ENCODE results near the gene CAMK2G.
A peak's percentile ranks its signal among the peaks of the same experiment; 100 is the strongest.

Gene CAMK2G

DNA sequence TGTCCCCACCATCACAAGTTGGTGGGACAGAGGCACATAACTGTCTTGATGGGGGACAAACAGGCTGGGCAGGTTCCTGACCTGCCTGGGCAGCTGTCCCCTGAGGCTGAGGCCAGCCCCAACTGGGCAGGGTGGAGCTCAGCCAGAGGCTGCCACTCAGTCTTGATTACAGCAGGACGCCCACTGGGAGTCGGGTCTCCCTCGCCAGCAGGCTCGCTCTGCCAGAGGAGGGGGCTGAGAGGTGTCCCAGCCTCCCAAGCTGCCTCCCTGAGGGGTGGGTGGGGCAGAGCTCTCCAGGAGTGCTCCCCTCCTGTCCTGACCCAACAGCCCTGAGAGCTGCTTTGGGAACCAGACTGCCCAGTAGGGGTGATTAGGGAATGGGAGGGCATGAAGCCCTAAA is 1.8 kb upstream of the CAMK2G start:
- Histone ChIP-seq H3K36me3 (ENCODE audit: control insufficient read depth, low read length) (peaks cover 4% of the 10 kb centered on the region; the same call in 1 of the 2 replicates), H3K27ac (ENCODE audit: low read depth, low read length) (no peak overlapping the region), H3K27me3 (ENCODE audit: control insufficient read depth, low read length) (0 out of 2 replicates have a peak, but pooled peaks cover 5% of the 10 kb centered on the region), H3K4me3 (ENCODE audit: low read length) (no peak overlapping the region), H3K9me2 (replicated peaks; ENCODE audit: control insufficient read depth, low read length) (no peaks in the 10 kb centered on the region), H4K20me1 (ENCODE audit: control insufficient read depth, insufficient read depth, low read depth, low read length) (peaks cover 4% of the 10 kb centered on the region; the same call in 1 of the 2 replicates), H3K9me3 (ENCODE audit: control insufficient read depth, insufficient read depth, low read length) (no peaks in the 10 kb centered on the region), H3K4me1 (ENCODE audit: control insufficient read depth, low read length) (peaks cover 26% of the 10 kb centered on the region), H3F3A (ENCODE audit: control insufficient read depth, insufficient read depth) (no peaks in the 10 kb centered on the region), H3K79me2 (ENCODE audit: control insufficient read depth, low read length) (peaks cover 6% of the 10 kb centered on the region), H3K4me2 (ENCODE audit: low read length) (no peak overlapping the region)
- TF ChIP-seq EZH2phosphoT487 (IDR thresholded peaks at IDR 0.05; ENCODE audit: borderline replicate concordance, low read length), result no peak
- TF ChIP-seq, protein P1, sequence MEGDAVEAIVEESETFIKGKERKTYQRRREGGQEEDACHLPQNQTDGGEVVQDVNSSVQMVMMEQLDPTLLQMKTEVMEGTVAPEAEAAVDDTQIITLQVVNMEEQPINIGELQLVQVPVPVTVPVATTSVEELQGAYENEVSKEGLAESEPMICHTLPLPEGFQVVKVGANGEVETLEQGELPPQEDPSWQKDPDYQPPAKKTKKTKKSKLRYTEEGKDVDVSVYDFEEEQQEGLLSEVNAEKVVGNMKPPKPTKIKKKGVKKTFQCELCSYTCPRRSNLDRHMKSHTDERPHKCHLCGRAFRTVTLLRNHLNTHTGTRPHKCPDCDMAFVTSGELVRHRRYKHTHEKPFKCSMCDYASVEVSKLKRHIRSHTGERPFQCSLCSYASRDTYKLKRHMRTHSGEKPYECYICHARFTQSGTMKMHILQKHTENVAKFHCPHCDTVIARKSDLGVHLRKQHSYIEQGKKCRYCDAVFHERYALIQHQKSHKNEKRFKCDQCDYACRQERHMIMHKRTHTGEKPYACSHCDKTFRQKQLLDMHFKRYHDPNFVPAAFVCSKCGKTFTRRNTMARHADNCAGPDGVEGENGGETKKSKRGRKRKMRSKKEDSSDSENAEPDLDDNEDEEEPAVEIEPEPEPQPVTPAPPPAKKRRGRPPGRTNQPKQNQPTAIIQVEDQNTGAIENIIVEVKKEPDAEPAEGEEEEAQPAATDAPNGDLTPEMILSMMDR (IDR thresholded peaks at IDR 0.05; ENCODE audit: low read depth, low read length, poor library complexity, severe bottlenecking), result no peak

DNA sequence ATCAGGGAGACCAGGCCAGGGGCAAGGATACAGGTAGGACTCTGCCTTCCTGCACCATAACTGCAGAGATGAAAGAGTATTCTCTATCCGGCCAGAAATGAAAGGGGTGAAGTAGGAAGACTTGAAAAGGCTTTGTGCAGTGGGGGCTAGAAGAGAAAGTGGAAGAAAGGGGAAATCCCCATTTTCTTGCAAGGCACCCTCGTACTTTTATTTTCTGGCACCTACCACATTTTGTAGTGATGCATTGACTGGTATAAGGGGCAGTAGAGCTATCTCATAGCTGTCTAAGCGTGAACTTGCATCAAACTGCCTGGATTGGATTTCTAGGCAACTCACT is 752 bp upstream of the CAMK2G start:
- no peaks in the 10 kb centered on the region for H3F3A ChIP-seq (ENCODE audit: control insufficient read depth, insufficient read depth)
- H3K36me3 ChIP-seq (ENCODE audit: control insufficient read depth, low read length), result peaks cover 7% of the 10 kb centered on the region; the same call in 1 of the 2 replicates
- H3K9me3 ChIP-seq (ENCODE audit: control insufficient read depth, insufficient read depth, low read length), result no peaks in the 10 kb centered on the region
- H3K4me3 ChIP-seq (ENCODE audit: low read length), result peak overlapping the region; percentile 68
- H3K4me1 ChIP-seq (ENCODE audit: control insufficient read depth, low read length), result peaks cover 25% of the 10 kb centered on the region
- peaks cover 4% of the 10 kb centered on the region; the same call in 1 of the 2 replicates for H4K20me1 ChIP-seq (ENCODE audit: control insufficient read depth, insufficient read depth, low read depth, low read length)
- 0 out of 2 replicates have a peak, but pooled peaks cover 5% of the 10 kb centered on the region for H3K27me3 ChIP-seq (ENCODE audit: control insufficient read depth, low read length)
- no peak overlapping the region for H3K27ac ChIP-seq (ENCODE audit: low read depth, low read length)
- no peak for TF ChIP-seq EZH2phosphoT487 (IDR thresholded peaks at IDR 0.05; ENCODE audit: borderline replicate concordance, low read length)
- peak overlapping the region; percentile 94 for H3K4me2 ChIP-seq (ENCODE audit: low read length)
- H3K9me2 ChIP-seq (replicated peaks; ENCODE audit: control insufficient read depth, low read length), result no peaks in the 10 kb centered on the region
- H3K79me2 ChIP-seq (ENCODE audit: control insufficient read depth, low read length), result peaks cover 6% of the 10 kb centered on the region

DNA sequence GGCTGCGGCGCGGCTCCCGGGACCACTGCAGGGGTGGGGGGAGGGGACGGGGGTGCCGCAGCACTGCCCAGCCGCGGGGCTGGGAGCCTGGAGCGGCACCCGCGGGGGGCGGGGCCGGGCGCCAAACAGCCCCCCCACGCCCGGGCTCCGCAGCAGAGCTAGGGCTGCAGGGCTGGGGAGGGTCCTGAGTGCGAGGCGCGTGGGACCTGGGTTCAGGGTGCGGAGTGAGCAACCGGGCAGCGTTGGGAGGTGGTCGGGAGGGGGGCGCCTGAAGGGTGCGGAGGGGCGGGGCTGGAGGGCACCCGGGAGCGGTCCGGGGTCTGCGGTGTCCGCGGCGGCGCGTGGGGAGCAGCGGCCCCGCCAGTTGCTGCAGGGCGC is 528 bp downstream of the CAMK2G start:
- peak overlapping the region; percentile 63 for H3K4me2 ChIP-seq (ENCODE audit: low read length)
- H3F3A ChIP-seq (ENCODE audit: control insufficient read depth, insufficient read depth), result no peaks in the 10 kb centered on the region; the same call in 1 of the 2 replicates
- H3K9me3 ChIP-seq (ENCODE audit: control insufficient read depth, insufficient read depth, low read length), result no peaks in the 10 kb centered on the region

More for the DNA sequence above, 528 bp downstream of the CAMK2G start:
- no peak overlapping the region for H3K27ac ChIP-seq (ENCODE audit: low read depth, low read length)
- H3K9me2 ChIP-seq (replicated peaks; ENCODE audit: control insufficient read depth, low read length), result no peaks in the 10 kb centered on the region
- peaks cover 16% of the 10 kb centered on the region for H3K4me1 ChIP-seq (ENCODE audit: control insufficient read depth, low read length)
- peaks cover 7% of the 10 kb centered on the region; the same call in 1 of the 2 replicates for H3K36me3 ChIP-seq (ENCODE audit: control insufficient read depth, low read length)
- peaks cover 4% of the 10 kb centered on the region; the same call in 1 of the 2 replicates for H4K20me1 ChIP-seq (ENCODE audit: control insufficient read depth, insufficient read depth, low read depth, low read length)
- peaks cover 6% of the 10 kb centered on the region for H3K79me2 ChIP-seq (ENCODE audit: control insufficient read depth, low read length)
- H3K4me3 ChIP-seq (ENCODE audit: low read length), result peak overlapping the region; percentile 82
- TF ChIP-seq EZH2phosphoT487 (IDR thresholded peaks at IDR 0.05; ENCODE audit: borderline replicate concordance, low read length), result no peak
- TF ChIP-seq, protein P1 (IDR thresholded peaks at IDR 0.05; ENCODE audit: low read depth, low read length, poor library complexity, severe bottlenecking), result no peak
- H3K27me3 ChIP-seq (ENCODE audit: control insufficient read depth, low read length), result 0 out of 2 replicates have a peak, but pooled peaks cover 5% of the 10 kb centered on the region

All from DOHH2 (cell line).